Keratinocyte (primary cell): ENCODE measurements around the gene STXBP1. TPM values are rescaled to one million over a fixed set of nuclear protein-coding genes. Genes with fewer than 3 reads are reported as not detected.

Experiments used
- DNase-seq: peaks from one replicate; pipeline ENCODE4 v3.0.0-alpha.2; 2011; ENCODE audit warnings: low read depth, missing footprints, low spot score
- FAIRE-seq: peaks from 2 replicates; lab custom pipeline; 2011; peaks lifted over from hg19 to GRCh38; lab: Jason Lieb, UNC
- H2AFZ ChIP-seq: 2 replicates; pipeline ENCODE4 v1.6.0; 2012; ENCODE audit warnings: low read length, control low read depth, inconsistent platforms; ENCODE audit not compliant: control insufficient read depth
- H3K27ac ChIP-seq: 2 replicates; pipeline ENCODE4 v1.5.1; 2011; ENCODE audit warnings: low read length; ENCODE audit not compliant: control insufficient read depth, insufficient read depth
- H3K27me3 ChIP-seq: 3 replicates; pipeline ENCODE4 v1.6.0; 2011; ENCODE audit warnings: low read length; ENCODE audit not compliant: control insufficient read depth, insufficient read depth; ENCODE audit errors: extremely low read depth
- H3K36me3 ChIP-seq, 2 experiments: 2 replicates in 1 of 2; 3 replicates in 1 of 2; pipeline ENCODE4 v1.5.1; 2011; ENCODE audit warnings: low read length in 2 of 2, mild to moderate bottlenecking in 1 of 2; ENCODE audit not compliant: control insufficient read depth in 2 of 2, insufficient read depth in 2 of 2; ENCODE audit errors: extremely low read depth in 1 of 2
- H3K4me1 ChIP-seq: 3 replicates; pipeline ENCODE4 v1.5.1; 2011; ENCODE audit warnings: low read length; ENCODE audit not compliant: control insufficient read depth, insufficient read depth; ENCODE audit errors: extremely low read depth
- H3K4me2 ChIP-seq: 3 replicates; pipeline ENCODE4 v1.6.0; 2011; ENCODE audit warnings: low read depth, low read length; ENCODE audit not compliant: control insufficient read depth, insufficient read depth; ENCODE audit errors: extremely low read depth
- H3K4me3 ChIP-seq, 3 experiments: fragments of 200-600 bp in 1 of 3; sonication (generic) in 1 of 3; 2 replicates in 2 of 3; 3 replicates in 1 of 3; pipeline ENCODE4 v1.5.1; 2011 to 2016; ENCODE audit warnings: low read length in 3 of 3, mild to moderate bottlenecking in 3 of 3, control low read depth in 2 of 3, inconsistent platforms in 1 of 3, low read depth in 1 of 3, mixed read lengths in 1 of 3, mixed run types in 1 of 3, moderate library complexity in 1 of 3; ENCODE audit not compliant: control insufficient read depth in 2 of 3, insufficient read depth in 2 of 3; ENCODE audit errors: extremely low read depth in 1 of 3
- H3K79me2 ChIP-seq: 2 replicates; pipeline ENCODE4 v1.6.0; 2012; ENCODE audit warnings: low read length; ENCODE audit not compliant: control insufficient read depth, insufficient read depth
- H3K9ac ChIP-seq: 3 replicates; pipeline ENCODE4 v1.6.0; 2011; ENCODE audit warnings: low read length; ENCODE audit not compliant: control insufficient read depth, insufficient read depth; ENCODE audit errors: extremely low read depth
- H3K9me1 ChIP-seq: 3 replicates; pipeline ENCODE4 v1.6.0; 2011; ENCODE audit warnings: low read length; ENCODE audit not compliant: control insufficient read depth, insufficient read depth; ENCODE audit errors: extremely low read depth
- H3K9me3 ChIP-seq: 2 replicates; pipeline ENCODE4 v1.5.1; 2012; ENCODE audit warnings: low read depth, low read length; ENCODE audit not compliant: control insufficient read depth
- H4K20me1 ChIP-seq: 3 replicates; pipeline ENCODE4 v1.6.0; 2011; ENCODE audit warnings: low read length; ENCODE audit not compliant: control insufficient read depth, insufficient read depth; ENCODE audit errors: extremely low read depth
- EZH2 ChIP-seq: IDR thresholded peaks from one replicate; pipeline ENCODE4 v1.6.1; 2012; ENCODE audit warnings: inconsistent platforms, mild to moderate bottlenecking, low read length, moderate library complexity
- dilution Hi-C: fragments of 300-500 bp; cut with MboI; formaldehyde crosslinking; loops from one replicate; pipeline ENCODE4 v1.7.0; 2020; ENCODE audit warnings: low sequenced_read_pairs; ENCODE audit not compliant: extremely low pct_ligation_motif_present
- polyA plus RNA-seq, 5 experiments: library from polyadenylated mRNA; depleted of rRNA in 3 of 5; stranded (reverse) in 3 of 5; stranded (forward) in 1 of 5; unstranded in 1 of 5; fragments of >200 nt; gene quantifications; 1 replicate in 1 of 5; 2 replicates in 3 of 5; 3 replicates in 1 of 5; pipeline versions ENCODE4 v1.2.1 to v1.2.3, GENCODE V29; 2011 to 2012; ENCODE audit warnings: missing spikeins in 2 of 5, low read depth in 1 of 5, low replicate concordance in 1 of 5
- TF ChIP-seq, protein P1 (sequence below), 3 experiments: IDR thresholded peaks in 1 of 3; conservative IDR thresholded peaks in 1 of 3; optimal IDR thresholded peaks in 1 of 3; 2 replicates in 2 of 3; 3 replicates in 1 of 3; pipeline versions ENCODE3 to v1.5.1; 2011; ENCODE audit warnings: low read length in 3 of 3, mild to moderate bottlenecking in 3 of 3, moderate library complexity in 2 of 3, control low read depth in 1 of 3, inconsistent platforms in 1 of 3; ENCODE audit not compliant: insufficient read depth in 2 of 3; ENCODE audit errors: extremely low read depth in 1 of 3

Gene STXBP1
- polyA plus RNA-seq, 1 donor (not counting 4 experiments of a cell fraction or from before 2014, with no cell fraction given), result 17.1 TPM

GRCh38 chr9:127567035-127567729, 44.9 kb upstream of the STXBP1 start:
- no peaks in the 10 kb centered on the region for H3K9me1 ChIP-seq
- H3K9me3 ChIP-seq, result no peaks in the 10 kb centered on the region
- peak; percentile 67 for FAIRE-seq
- no peaks in the 10 kb centered on the region for H3K27me3 ChIP-seq
- peaks cover 51% of the 10 kb centered on the region for H3K4me1 ChIP-seq
- TF ChIP-seq EZH2, result no peak
- TF ChIP-seq, protein P1, sequence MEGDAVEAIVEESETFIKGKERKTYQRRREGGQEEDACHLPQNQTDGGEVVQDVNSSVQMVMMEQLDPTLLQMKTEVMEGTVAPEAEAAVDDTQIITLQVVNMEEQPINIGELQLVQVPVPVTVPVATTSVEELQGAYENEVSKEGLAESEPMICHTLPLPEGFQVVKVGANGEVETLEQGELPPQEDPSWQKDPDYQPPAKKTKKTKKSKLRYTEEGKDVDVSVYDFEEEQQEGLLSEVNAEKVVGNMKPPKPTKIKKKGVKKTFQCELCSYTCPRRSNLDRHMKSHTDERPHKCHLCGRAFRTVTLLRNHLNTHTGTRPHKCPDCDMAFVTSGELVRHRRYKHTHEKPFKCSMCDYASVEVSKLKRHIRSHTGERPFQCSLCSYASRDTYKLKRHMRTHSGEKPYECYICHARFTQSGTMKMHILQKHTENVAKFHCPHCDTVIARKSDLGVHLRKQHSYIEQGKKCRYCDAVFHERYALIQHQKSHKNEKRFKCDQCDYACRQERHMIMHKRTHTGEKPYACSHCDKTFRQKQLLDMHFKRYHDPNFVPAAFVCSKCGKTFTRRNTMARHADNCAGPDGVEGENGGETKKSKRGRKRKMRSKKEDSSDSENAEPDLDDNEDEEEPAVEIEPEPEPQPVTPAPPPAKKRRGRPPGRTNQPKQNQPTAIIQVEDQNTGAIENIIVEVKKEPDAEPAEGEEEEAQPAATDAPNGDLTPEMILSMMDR (optimal IDR thresholded peaks at IDR 0.05 in 1 of 3, IDR thresholded peaks at IDR 0.05 in 1 of 3, conservative IDR thresholded peaks at IDR 0.05 in 1 of 3; ENCODE audit: extremely low read depth in 1 of 3, insufficient read depth in 2 of 3, low read length in 3 of 3), result no peak
- H3K9ac ChIP-seq, result peak overlapping the region; percentile 95
- no peak overlapping the region for H2AFZ ChIP-seq
- peaks cover 9 to 35% of the 10 kb centered on the region in 2 experiments for H3K36me3 ChIP-seq
- peak overlapping the region; percentile 90 for H3K27ac ChIP-seq
- peaks cover 12% of the 10 kb centered on the region for H4K20me1 ChIP-seq
- H3K4me3 ChIP-seq, result peak overlapping the region; percentile 94 to 99 (median 98)
- H3K79me2 ChIP-seq, result peaks cover 67% of the 10 kb centered on the region
- no peak for DNase-seq
- dilution Hi-C loops, result no loop called here
- H3K4me2 ChIP-seq, result peak overlapping the region; percentile 83

- DNase-seq (no peak), FAIRE-seq (no peak)
- TF ChIP-seq EZH2, result no peak
- TF ChIP-seq, protein P1 (optimal IDR thresholded peaks at IDR 0.05 in 1 of 3, IDR thresholded peaks at IDR 0.05 in 1 of 3, conservative IDR thresholded peaks at IDR 0.05 in 1 of 3; ENCODE audit: extremely low read depth in 1 of 3, insufficient read depth in 2 of 3, low read length in 3 of 3), result no peak
- dilution Hi-C loops, result no loop called here
- peak overlapping the region; percentile 94 to 99 (median 98) for H3K4me3 ChIP-seq
- peak overlapping the region; percentile 90 for H3K27ac ChIP-seq
- no peaks in the 10 kb centered on the region for H3K9me1 ChIP-seq
- H3K36me3 ChIP-seq, result peaks cover 6 to 29% of the 10 kb centered on the region in 2 experiments
- peak overlapping the region; percentile 83 for H3K4me2 ChIP-seq
- H3K27me3 ChIP-seq, result no peaks in the 10 kb centered on the region
- H3K9me3 ChIP-seq, result no peaks in the 10 kb centered on the region
- H4K20me1 ChIP-seq, result peaks cover 12% of the 10 kb centered on the region
- H3K79me2 ChIP-seq, result peaks cover 59% of the 10 kb centered on the region
- peaks cover 45% of the 10 kb centered on the region for H3K4me1 ChIP-seq
- H2AFZ ChIP-seq, result no peak overlapping the region
- peak overlapping the region; percentile 95 for H3K9ac ChIP-seq
Measured at GRCh38 chr9:127567730-127568617, 44.1 kb upstream of the STXBP1 start.
